ENCODE results near the gene DMP1. TPM values are rescaled to one million over a fixed set of nuclear protein-coding genes. Genes with fewer than 3 reads are reported as not detected.
A peak's percentile ranks its signal among the peaks of the same experiment; 100 is the strongest.

Gene DMP1
- total and polyA plus RNA-seq, 4 donors = not detected

DNA sequence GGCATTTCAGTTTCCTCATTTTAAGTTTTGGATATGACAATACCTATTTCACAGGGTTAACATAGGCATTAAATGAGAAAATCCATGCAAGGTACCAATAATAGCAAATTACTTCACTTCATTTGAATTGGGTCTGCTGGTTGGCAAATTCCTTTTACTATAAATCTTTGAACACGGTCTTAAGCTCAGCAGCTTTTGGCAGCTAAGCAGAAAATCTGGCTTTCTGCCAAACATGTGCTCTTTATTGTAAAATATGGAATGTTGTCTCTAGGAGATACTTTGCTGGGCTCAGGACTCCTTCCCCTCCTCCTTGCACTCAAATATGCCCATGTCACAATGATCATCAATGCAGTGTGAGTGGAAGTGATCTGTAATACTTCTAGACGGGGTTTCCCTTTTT, 16.8 kb upstream of the DMP1 start:
- no peak overlapping the region for H3K4me3 ChIP-seq
- ATAC-seq (ENCODE audit: insufficient read depth, low FRiP score) = no peak
- no peak overlapping the region for H3K27ac ChIP-seq (ENCODE audit: low read depth in 1 of 2, low read length in 1 of 2)
- WGBS, 2 donors = 38 to 43% methylated on average over 2 of the region's 2 CpGs
- TF ChIP-seq, protein P1, sequence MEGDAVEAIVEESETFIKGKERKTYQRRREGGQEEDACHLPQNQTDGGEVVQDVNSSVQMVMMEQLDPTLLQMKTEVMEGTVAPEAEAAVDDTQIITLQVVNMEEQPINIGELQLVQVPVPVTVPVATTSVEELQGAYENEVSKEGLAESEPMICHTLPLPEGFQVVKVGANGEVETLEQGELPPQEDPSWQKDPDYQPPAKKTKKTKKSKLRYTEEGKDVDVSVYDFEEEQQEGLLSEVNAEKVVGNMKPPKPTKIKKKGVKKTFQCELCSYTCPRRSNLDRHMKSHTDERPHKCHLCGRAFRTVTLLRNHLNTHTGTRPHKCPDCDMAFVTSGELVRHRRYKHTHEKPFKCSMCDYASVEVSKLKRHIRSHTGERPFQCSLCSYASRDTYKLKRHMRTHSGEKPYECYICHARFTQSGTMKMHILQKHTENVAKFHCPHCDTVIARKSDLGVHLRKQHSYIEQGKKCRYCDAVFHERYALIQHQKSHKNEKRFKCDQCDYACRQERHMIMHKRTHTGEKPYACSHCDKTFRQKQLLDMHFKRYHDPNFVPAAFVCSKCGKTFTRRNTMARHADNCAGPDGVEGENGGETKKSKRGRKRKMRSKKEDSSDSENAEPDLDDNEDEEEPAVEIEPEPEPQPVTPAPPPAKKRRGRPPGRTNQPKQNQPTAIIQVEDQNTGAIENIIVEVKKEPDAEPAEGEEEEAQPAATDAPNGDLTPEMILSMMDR (IDR thresholded peaks at IDR 0.05; ENCODE audit: control extremely low read depth, extremely low read depth) = no peak
- peak; percentile 60 to 91 (median 89) for DNase-seq
- peaks cover 0 to 5% (median 0%) of the 10 kb centered on the region in 4 donors for H3K9me3 ChIP-seq (ENCODE audit: control insufficient read depth in 4 of 4, insufficient read depth in 3 of 4, low read length in 3 of 4)
- no peak overlapping the region for H3K9ac ChIP-seq (ENCODE audit: insufficient read depth in 1 of 2, low read length in 2 of 2)
- peaks cover 0 to 12% (median 0%) of the 10 kb centered on the region in 5 donors for H3K4me1 ChIP-seq (ENCODE audit: control insufficient read depth in 5 of 5, insufficient read depth in 5 of 5, low read length in 5 of 5)
- no peaks in the 10 kb centered on the region for H3K36me3 ChIP-seq (ENCODE audit: control insufficient read depth in 4 of 4, insufficient read depth in 4 of 4, low read length in 4 of 4)
- H3K27me3 ChIP-seq (ENCODE audit: control insufficient read depth in 3 of 3, insufficient read depth in 3 of 3, low read length in 2 of 3) = no peaks in the 10 kb centered on the region

DNA sequence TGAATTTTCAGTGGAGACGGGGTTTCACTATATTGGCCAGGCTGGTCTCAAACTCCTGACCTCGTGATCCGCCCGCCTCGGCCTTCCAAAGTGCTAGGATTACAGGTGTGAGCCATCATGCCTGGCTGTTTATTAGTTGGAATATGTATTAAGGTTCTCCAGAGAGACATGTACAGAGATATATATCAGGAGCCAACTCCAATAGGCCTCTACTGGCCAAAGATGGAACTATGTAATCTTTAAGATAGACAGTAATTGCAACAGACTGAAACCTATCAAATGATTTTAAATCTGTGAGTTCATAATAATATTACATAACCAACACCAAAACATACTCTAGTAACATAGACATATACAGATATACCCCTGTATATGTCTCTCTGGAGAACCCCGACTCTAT, 5.8 kb upstream of the DMP1 start:
- Histone ChIP-seq H3K4me3 (no peak overlapping the region), H3K9ac (ENCODE audit: insufficient read depth in 1 of 2, low read length in 2 of 2) (no peak overlapping the region), H3K4me1 (ENCODE audit: control insufficient read depth in 5 of 5, insufficient read depth in 5 of 5, low read length in 5 of 5) (no peaks in the 10 kb centered on the region), H3K27me3 (ENCODE audit: control insufficient read depth in 3 of 3, insufficient read depth in 3 of 3, low read length in 2 of 3) (no peaks in the 10 kb centered on the region), H3K36me3 (ENCODE audit: control insufficient read depth in 4 of 4, insufficient read depth in 4 of 4, low read length in 4 of 4) (no peaks in the 10 kb centered on the region), H3K27ac (ENCODE audit: low read depth in 1 of 2, low read length in 1 of 2) (no peak overlapping the region), H3K9me3 (ENCODE audit: control insufficient read depth in 4 of 4, insufficient read depth in 3 of 4, low read length in 3 of 4) (no peaks in the 10 kb centered on the region)
- TF ChIP-seq, protein P1 (IDR thresholded peaks at IDR 0.05; ENCODE audit: control extremely low read depth, extremely low read depth) = no peak
- DNase-seq (no peak), ATAC-seq (ENCODE audit: insufficient read depth, low FRiP score) (no peak)
- WGBS, 2 donors = 96 to 98% methylated on average over 6 of the region's 6 CpGs

DNA sequence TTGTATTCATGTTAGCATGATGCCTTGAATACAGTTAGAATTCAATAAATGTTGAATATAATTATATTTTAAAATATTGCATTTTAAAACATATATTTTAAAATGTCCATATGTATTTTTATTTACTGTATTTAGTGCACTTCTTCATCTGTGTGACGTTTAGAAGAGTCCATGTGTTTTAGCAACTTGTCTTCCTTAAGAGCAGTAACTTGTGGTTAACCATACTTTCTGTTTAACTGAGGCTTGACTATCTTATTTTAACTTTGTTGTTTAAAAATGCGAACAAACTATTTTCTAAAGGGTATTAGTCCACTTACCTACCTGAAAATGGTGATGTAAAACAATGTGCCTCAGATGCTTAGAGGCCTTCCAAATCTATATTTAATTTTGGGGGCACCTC, 858 bp downstream of the DMP1 start:
- H3K9ac ChIP-seq (ENCODE audit: insufficient read depth in 1 of 2, low read length in 2 of 2) = no peak overlapping the region
- no peaks in the 10 kb centered on the region for H3K4me1 ChIP-seq (ENCODE audit: control insufficient read depth in 5 of 5, insufficient read depth in 5 of 5, low read length in 5 of 5)
- H3K9me3 ChIP-seq (ENCODE audit: control insufficient read depth in 4 of 4, insufficient read depth in 3 of 4, low read length in 3 of 4) = no peaks in the 10 kb centered on the region
- WGBS, 2 donors = 72 to 76% methylated on average over 2 of the region's 2 CpGs
- TF ChIP-seq, protein P1 (IDR thresholded peaks at IDR 0.05; ENCODE audit: control extremely low read depth, extremely low read depth) = no peak
- no peaks in the 10 kb centered on the region for H3K27me3 ChIP-seq (ENCODE audit: control insufficient read depth in 3 of 3, insufficient read depth in 3 of 3, low read length in 2 of 3)
- H3K4me3 ChIP-seq = no peak overlapping the region
- H3K36me3 ChIP-seq (ENCODE audit: control insufficient read depth in 4 of 4, insufficient read depth in 4 of 4, low read length in 4 of 4) = no peaks in the 10 kb centered on the region
- no peak for DNase-seq
- no peak for ATAC-seq (ENCODE audit: insufficient read depth, low FRiP score)
- H3K27ac ChIP-seq (ENCODE audit: low read depth in 1 of 2, low read length in 1 of 2) = no peak overlapping the region

DNA sequence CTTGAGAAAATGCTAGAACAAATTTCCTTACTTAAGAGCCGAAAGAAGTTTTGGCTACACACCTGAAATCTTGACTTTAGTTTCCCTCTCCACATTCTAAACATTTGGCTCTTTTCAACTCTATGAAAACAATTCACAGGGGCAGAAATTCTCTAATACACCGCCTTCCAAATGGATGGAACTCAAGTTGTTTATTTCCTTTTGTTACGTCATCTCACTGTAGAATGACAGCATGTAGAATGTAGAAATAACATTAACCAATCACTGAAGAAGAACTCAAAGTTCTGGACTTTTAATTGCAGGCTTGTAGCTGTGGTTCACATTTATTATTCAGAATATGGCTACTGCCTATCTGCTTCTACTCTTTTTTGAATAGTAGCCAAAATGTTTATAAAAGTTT, 1.9 kb downstream of the DMP1 start:
- H3K27ac ChIP-seq (ENCODE audit: low read depth in 1 of 2, low read length in 1 of 2) = no peak overlapping the region
- no peak overlapping the region for H3K9ac ChIP-seq (ENCODE audit: insufficient read depth in 1 of 2, low read length in 2 of 2)
- WGBS, 2 donors = 77 to 80% methylated on average over 3 of the region's 3 CpGs
- no peak for ATAC-seq (ENCODE audit: insufficient read depth, low FRiP score)
- no peaks in the 10 kb centered on the region for H3K9me3 ChIP-seq (ENCODE audit: control insufficient read depth in 4 of 4, insufficient read depth in 3 of 4, low read length in 3 of 4)
- TF ChIP-seq, protein P1 (IDR thresholded peaks at IDR 0.05; ENCODE audit: control extremely low read depth, extremely low read depth) = no peak
- no peaks in the 10 kb centered on the region for H3K4me1 ChIP-seq (ENCODE audit: control insufficient read depth in 5 of 5, insufficient read depth in 5 of 5, low read length in 5 of 5)
- no peaks in the 10 kb centered on the region for H3K27me3 ChIP-seq (ENCODE audit: control insufficient read depth in 3 of 3, insufficient read depth in 3 of 3, low read length in 2 of 3)
- no peaks in the 10 kb centered on the region for H3K36me3 ChIP-seq (ENCODE audit: control insufficient read depth in 4 of 4, insufficient read depth in 4 of 4, low read length in 4 of 4)
- H3K4me3 ChIP-seq = no peak overlapping the region
- DNase-seq = no peak
